OCI-LY3 (cell line): Measurements from ENCODE around the gene C10orf90.

Experiments
- EZH2phosphoT487 ChIP-seq: fragments of 200-600 bp; shearing (Covaris generic); IDR thresholded peaks from 2 replicates; pipeline ENCODE4 v1.6.1; 2018; ENCODE audit warnings: antibody characterized with exemption, mixed run types, low read depth
- TF ChIP-seq, protein P1 (sequence below): fragments of 200-600, 300-600 bp; sonication (generic); IDR thresholded peaks from 2 replicates; pipeline ENCODE4 v1.5.1; 2014; ENCODE audit warnings: antibody characterized with exemption, low read length, low read depth

DNA sequence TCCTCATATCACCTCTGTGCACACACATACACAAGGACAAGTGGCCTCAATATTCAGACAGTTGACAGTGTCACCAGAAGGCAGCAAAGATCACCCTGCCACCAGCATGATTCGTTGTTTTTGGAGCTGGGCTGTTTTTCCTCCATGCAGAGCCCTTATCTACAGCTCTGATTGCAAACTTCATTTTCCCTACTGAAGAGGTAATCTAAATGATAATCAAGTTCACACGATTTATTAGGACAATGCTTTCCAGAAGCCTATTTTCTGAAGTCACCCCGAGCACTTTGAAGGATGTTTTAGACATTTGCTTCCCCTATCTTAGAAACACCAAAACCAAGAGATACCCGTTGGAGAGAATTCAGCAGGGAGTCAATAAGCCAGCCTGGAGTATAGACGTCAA, 236.3 kb downstream of the C10orf90 start:
- TF ChIP-seq, protein P1, sequence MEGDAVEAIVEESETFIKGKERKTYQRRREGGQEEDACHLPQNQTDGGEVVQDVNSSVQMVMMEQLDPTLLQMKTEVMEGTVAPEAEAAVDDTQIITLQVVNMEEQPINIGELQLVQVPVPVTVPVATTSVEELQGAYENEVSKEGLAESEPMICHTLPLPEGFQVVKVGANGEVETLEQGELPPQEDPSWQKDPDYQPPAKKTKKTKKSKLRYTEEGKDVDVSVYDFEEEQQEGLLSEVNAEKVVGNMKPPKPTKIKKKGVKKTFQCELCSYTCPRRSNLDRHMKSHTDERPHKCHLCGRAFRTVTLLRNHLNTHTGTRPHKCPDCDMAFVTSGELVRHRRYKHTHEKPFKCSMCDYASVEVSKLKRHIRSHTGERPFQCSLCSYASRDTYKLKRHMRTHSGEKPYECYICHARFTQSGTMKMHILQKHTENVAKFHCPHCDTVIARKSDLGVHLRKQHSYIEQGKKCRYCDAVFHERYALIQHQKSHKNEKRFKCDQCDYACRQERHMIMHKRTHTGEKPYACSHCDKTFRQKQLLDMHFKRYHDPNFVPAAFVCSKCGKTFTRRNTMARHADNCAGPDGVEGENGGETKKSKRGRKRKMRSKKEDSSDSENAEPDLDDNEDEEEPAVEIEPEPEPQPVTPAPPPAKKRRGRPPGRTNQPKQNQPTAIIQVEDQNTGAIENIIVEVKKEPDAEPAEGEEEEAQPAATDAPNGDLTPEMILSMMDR, result no peak
- TF ChIP-seq EZH2phosphoT487, result no peak
